GM21360 (cell line): ENCODE measurements around the gene ZBTB7A.
"Not testable (repeated sequence)": the region's sequence is repeated elsewhere in the genome, so short reads cannot be mapped to it uniquely, and the experiment has no call there.

Source experiments
- ATAC-seq: cut with Tn5 transposase; IDR thresholded peaks from one replicate; pipeline ENCODE4 v1.9.1; 2021; ENCODE audit warnings: mild to moderate bottlenecking, moderate library complexity; ENCODE audit not compliant: unreplicated experiment

The ZBTB7A gene

GRCh38 chr19:3998667-3999412 is 67.9 kb downstream of the ZBTB7A start:
- ATAC-seq = not testable (repeated sequence)

- ATAC-seq = no peak
Measured at GRCh38 chr19:3995607-3996006, 71.1 kb downstream of the ZBTB7A start.
